A549 treated with dexamethasone at 1 μM for 4 hours (cell line): ENCODE measurements around the gene CCSAP. TPM values are rescaled to one million over a fixed set of nuclear protein-coding genes. Genes with fewer than 3 reads are reported as not detected.

Experiments used
- total RNA-seq: library from RNA; stranded (reverse); fragments of 200-300 nt; extraction: Qiagen RNA extraction; gene quantifications from 5 replicates; pipeline ENCODE4 v1.2.3, GENCODE V29; 2022

The CCSAP gene
- total RNA-seq: 5.7 to 8.6 TPM (median 6.7 TPM) in 5 replicates

GRCh38 chr1:229342656-229343569 is at the start of gene CCSAP:
TSS of gene CCSAP (minus strand) at chr1:229343047. CDS start at chr1:229342465, 582 bp downstream.

Other genes starting within 250 kb of the CCSAP start
- gene RAB4A, start 71.9 kb downstream of the CCSAP start, total RNA-seq: 48.9 to 59.1 TPM (median 50.5 TPM) in 5 replicates
- gene ACTA1, start 91.0 kb upstream of the CCSAP start, total RNA-seq: 0.09 to 0.17 TPM (median 0.10 TPM) in 3 of 5 replicates, not detected in the others
- 16.0 to 23.2 TPM (median 22.8 TPM) in 5 replicates for gene NUP133, start 165.3 kb upstream of the CCSAP start, total RNA-seq
- gene ABCB10, start 215.7 kb upstream of the CCSAP start, total RNA-seq: 15.3 to 19.9 TPM (median 18.6 TPM) in 5 replicates